T-helper 1 cell treated with Interleukin-12 subunit alpha and Interleukin-12 subunit beta and Interleukin-4 antibody, amounts not matched to agents 30 μg/mL and 1 μg/mL, for 36 hours (primary cell): ENCODE results near the gene M6PR.
"Not testable (repeated sequence)": the region's sequence is repeated elsewhere in the genome, so short reads cannot be mapped to it uniquely, and the experiment has no call there.

Experiments used
- H3K27ac Mint-ChIP-seq: one replicate; pipeline ENCODE4 v1.8.0; 2021; ENCODE audit warnings: mild to moderate bottlenecking, mixed read lengths
- H3K27me3 Mint-ChIP-seq: one replicate; pipeline ENCODE4 v1.8.0; 2021; ENCODE audit warnings: low read depth, mixed read lengths
- H3K36me3 Mint-ChIP-seq: one replicate; pipeline ENCODE4 v1.8.0; 2021; ENCODE audit warnings: low read depth, mixed read lengths
- H3K4me1 Mint-ChIP-seq: one replicate; pipeline ENCODE4 v1.8.0; 2021; ENCODE audit warnings: low read depth, mixed read lengths
- H3K4me3 Mint-ChIP-seq: one replicate; pipeline ENCODE4 v1.8.0; 2021; ENCODE audit warnings: mild to moderate bottlenecking, moderate library complexity, mixed read lengths
- H3K9me3 Mint-ChIP-seq: one replicate; pipeline ENCODE4 v1.8.0; 2021; ENCODE audit warnings: mixed read lengths

The M6PR gene

GRCh38 chr12:8911606-8912268 is 37.7 kb downstream of the M6PR start:
- Mint-ChIP-seq H3K27ac (no peak overlapping the region), H3K36me3 (no peaks in the 10 kb centered on the region), H3K27me3 (peaks cover 21% of the 10 kb centered on the region), H3K9me3 (no peaks in the 10 kb centered on the region), H3K4me1 (peaks cover 7% of the 10 kb centered on the region), H3K4me3 (no peak overlapping the region)

GRCh38 chr12:8909752-8910151 is 39.7 kb downstream of the M6PR start:
- no peaks in the 10 kb centered on the region for H3K36me3 Mint-ChIP-seq
- H3K27ac Mint-ChIP-seq, result no peak overlapping the region
- peaks cover 26% of the 10 kb centered on the region for H3K27me3 Mint-ChIP-seq
- no peak overlapping the region for H3K4me3 Mint-ChIP-seq
- H3K9me3 Mint-ChIP-seq, result no peaks in the 10 kb centered on the region
- peaks cover 7% of the 10 kb centered on the region for H3K4me1 Mint-ChIP-seq

GRCh38 chr12:8907513-8907912 is 41.9 kb downstream of the M6PR start:
- Mint-ChIP-seq H3K4me3 (no peak overlapping the region), H3K36me3 (no peaks in the 10 kb centered on the region), H3K4me1 (no peaks in the 10 kb centered on the region), H3K27me3 (peaks cover 19% of the 10 kb centered on the region), H3K27ac (no peak overlapping the region), H3K9me3 (no peaks in the 10 kb centered on the region)

GRCh38 chr12:8906266-8907180 is 42.9 kb downstream of the M6PR start:
- H3K27ac Mint-ChIP-seq, result no peak overlapping the region
- H3K36me3 Mint-ChIP-seq, result no peaks in the 10 kb centered on the region
- H3K4me1 Mint-ChIP-seq, result no peaks in the 10 kb centered on the region
- H3K27me3 Mint-ChIP-seq, result peaks cover 13% of the 10 kb centered on the region
- H3K4me3 Mint-ChIP-seq, result no peak overlapping the region
- H3K9me3 Mint-ChIP-seq, result no peaks in the 10 kb centered on the region

GRCh38 chr12:8905546-8905945 is 43.9 kb downstream of the M6PR start:
- no peak overlapping the region for H3K27ac Mint-ChIP-seq
- no peaks in the 10 kb centered on the region for H3K36me3 Mint-ChIP-seq
- H3K4me3 Mint-ChIP-seq, result no peak overlapping the region
- no peaks in the 10 kb centered on the region for H3K9me3 Mint-ChIP-seq
- H3K27me3 Mint-ChIP-seq, result peaks cover 13% of the 10 kb centered on the region
- H3K4me1 Mint-ChIP-seq, result no peaks in the 10 kb centered on the region

- no peak overlapping the region for H3K4me3 Mint-ChIP-seq
- H3K27me3 Mint-ChIP-seq, result peaks cover 13% of the 10 kb centered on the region
- H3K9me3 Mint-ChIP-seq, result no peaks in the 10 kb centered on the region
- no peaks in the 10 kb centered on the region for H3K4me1 Mint-ChIP-seq
- H3K27ac Mint-ChIP-seq, result no peak overlapping the region
- no peaks in the 10 kb centered on the region for H3K36me3 Mint-ChIP-seq
Measured at GRCh38 chr12:8904665-8905064, 44.8 kb downstream of the M6PR start.

- Mint-ChIP-seq H3K4me3 (no peak overlapping the region), H3K4me1 (no peaks in the 10 kb centered on the region), H3K27me3 (peaks cover 13% of the 10 kb centered on the region), H3K27ac (no peak overlapping the region), H3K9me3 (no peaks in the 10 kb centered on the region), H3K36me3 (no peaks in the 10 kb centered on the region)
Measured at GRCh38 chr12:8903646-8904045, 45.8 kb downstream of the M6PR start.

- peaks cover 13% of the 10 kb centered on the region for H3K27me3 Mint-ChIP-seq
- not testable (repeated sequence) for H3K9me3 Mint-ChIP-seq, H3K36me3 Mint-ChIP-seq, H3K4me1 Mint-ChIP-seq, H3K4me3 Mint-ChIP-seq, H3K27ac Mint-ChIP-seq
Measured at GRCh38 chr12:8902703-8903102, 46.7 kb downstream of the M6PR start.

GRCh38 chr12:8899830-8900229 is 49.6 kb downstream of the M6PR start:
- no peaks in the 10 kb centered on the region for H3K9me3 Mint-ChIP-seq
- H3K4me1 Mint-ChIP-seq, result no peaks in the 10 kb centered on the region
- no peaks in the 10 kb centered on the region for H3K36me3 Mint-ChIP-seq
- no peak overlapping the region for H3K27ac Mint-ChIP-seq
- H3K27me3 Mint-ChIP-seq, result peaks cover 7% of the 10 kb centered on the region
- no peak overlapping the region for H3K4me3 Mint-ChIP-seq

GRCh38 chr12:8897081-8897480 is 52.4 kb downstream of the M6PR start:
- Mint-ChIP-seq H3K4me3 (no peak overlapping the region), H3K27me3 (peaks cover 7% of the 10 kb centered on the region), H3K36me3 (no peaks in the 10 kb centered on the region), H3K27ac (no peak overlapping the region), H3K4me1 (no peaks in the 10 kb centered on the region), H3K9me3 (no peaks in the 10 kb centered on the region)

- Mint-ChIP-seq H3K27ac (no peak overlapping the region), H3K4me3 (no peak overlapping the region), H3K36me3 (no peaks in the 10 kb centered on the region), H3K9me3 (no peaks in the 10 kb centered on the region), H3K27me3 (peaks cover 12% of the 10 kb centered on the region), H3K4me1 (peaks cover 5% of the 10 kb centered on the region)
Measured at GRCh38 chr12:8894986-8895385, 54.5 kb downstream of the M6PR start.

GRCh38 chr12:8894378-8894777 is 55.1 kb downstream of the M6PR start:
- Mint-ChIP-seq H3K27me3 (peaks cover 18% of the 10 kb centered on the region), H3K4me1 (peaks cover 5% of the 10 kb centered on the region), H3K9me3 (no peaks in the 10 kb centered on the region), H3K4me3 (no peak overlapping the region), H3K27ac (no peak overlapping the region), H3K36me3 (no peaks in the 10 kb centered on the region)

- Mint-ChIP-seq H3K36me3 (no peaks in the 10 kb centered on the region), H3K27ac (no peak overlapping the region), H3K4me3 (no peak overlapping the region), H3K4me1 (peaks cover 5% of the 10 kb centered on the region), H3K27me3 (peaks cover 24% of the 10 kb centered on the region), H3K9me3 (no peaks in the 10 kb centered on the region)
Measured at GRCh38 chr12:8891976-8892375, 57.5 kb downstream of the M6PR start.
